CD4-positive, alpha-beta T cell (primary cell): ENCODE measurements around the gene MAST2. TPM values are rescaled to one million over a fixed set of nuclear protein-coding genes. Genes with fewer than 3 reads are reported as not detected.
A peak's percentile ranks its signal among the peaks of the same experiment; 100 is the strongest.

Source experiments
- ATAC-seq: fragments of 200-7000 bp; cut with Tn5 transposase; one replicate; pipeline ENCODE4 v1.10.0; 2022; ENCODE audit warnings: mild to moderate bottlenecking; ENCODE audit not compliant: poor library complexity
- CTCF ChIA-PET: fragments of 350-600 bp; sonication (Branson Sonifier 250); formaldehyde crosslinking; loops from one replicate; lab custom pipeline; 2021; ENCODE audit warnings: antibody characterized with exemption, inconsistent platforms; lab: Charles Lee
- POLR2A ChIA-PET: fragments of 350-600 bp; sonication (Branson Sonifier 250); formaldehyde crosslinking; loops from one replicate; lab custom pipeline; 2021; ENCODE audit warnings: antibody characterized with exemption, inconsistent platforms; lab: Charles Lee
- DNase-seq, 14 experiments: peaks; one replicate each; pipeline ENCODE4 v3.0.0-alpha.2; 2013 to 2020; ENCODE audit warnings: mixed read lengths in 2 of 14
- H3K27ac ChIP-seq, 2 donors: one replicate each; pipeline versions ENCODE4 v1.5.1 to v1.7.0; 2013; ENCODE audit warnings: low read length in 2 of 2, low read depth in 1 of 2, mild to moderate bottlenecking in 1 of 2
- H3K27me3 ChIP-seq, 2 experiments: 1 replicate in 1 of 2; 2 replicates in 1 of 2; pipeline versions ENCODE4 v1.6.1 to v1.7.0; 2013; ENCODE audit warnings: low read length in 2 of 2, control low read depth in 1 of 2, mild to moderate bottlenecking in 1 of 2, moderate library complexity in 1 of 2; ENCODE audit not compliant: insufficient read depth in 2 of 2, control insufficient read depth in 1 of 2
- H3K36me3 ChIP-seq: one replicate; pipeline ENCODE4 v1.6.1; 2013; ENCODE audit warnings: low read length, control low read depth; ENCODE audit not compliant: insufficient read depth
- H3K4me1 ChIP-seq: one replicate; pipeline ENCODE4 v1.6.1; 2013; ENCODE audit warnings: low read length, control low read depth; ENCODE audit not compliant: insufficient read depth
- H3K4me3 ChIP-seq: one replicate; pipeline ENCODE4 v1.5.1; 2013; ENCODE audit warnings: mild to moderate bottlenecking, low read length, moderate library complexity
- H3K9me3 ChIP-seq, 2 experiments: 1 replicate in 1 of 2; 2 replicates in 1 of 2; pipeline versions ENCODE4 v1.6.1 to v1.7.0; 2013; ENCODE audit warnings: low read length in 2 of 2, mild to moderate bottlenecking in 2 of 2, control low read depth in 1 of 2, moderate library complexity in 1 of 2; ENCODE audit not compliant: control insufficient read depth in 1 of 2, insufficient read depth in 1 of 2
- H3K27ac Mint-ChIP-seq: one replicate; pipeline ENCODE4 v1.8.0; 2020; ENCODE audit warnings: mixed read lengths
- H3K27me3 Mint-ChIP-seq: one replicate; pipeline ENCODE4 v1.8.0; 2021; ENCODE audit warnings: mixed read lengths
- H3K36me3 Mint-ChIP-seq: one replicate; pipeline ENCODE4 v1.8.0; 2021; ENCODE audit warnings: low read depth, mixed read lengths
- H3K4me1 Mint-ChIP-seq: one replicate; pipeline ENCODE4 v1.8.0; 2021; ENCODE audit warnings: low read depth, mixed read lengths
- H3K4me3 Mint-ChIP-seq: one replicate; pipeline ENCODE4 v1.8.0; 2020; ENCODE audit warnings: mild to moderate bottlenecking, mixed read lengths
- H3K9me3 Mint-ChIP-seq: one replicate; pipeline ENCODE4 v1.8.0; 2020; ENCODE audit warnings: mixed read lengths
- intact Hi-C, 2 experiments: fragments of 100-400 bp; cut with DNase I in 1 of 2; cut with micrococcal nuclease in 1 of 2; formaldehyde crosslinking; loops; one replicate each; pipeline versions ENCODE4 v1.15.1 to v1.9.0; 2023 to 2025; cut with DNase I, micrococcal nuclease
- total RNA-seq, 174 experiments: library from RNA in 2 of 174; stranded (reverse) in 2 of 174; gene quantifications; one replicate each; pipeline ENCODE4 v1.2.3 and lab custom pipeline; 2021 to 2026
- TF ChIP-seq, protein P1 (sequence below): fragments of 200-600 bp; IDR thresholded peaks from one replicate; pipeline ENCODE4 v1.8.0; 2022; ENCODE audit warnings: antibody characterized with exemption, mild to moderate bottlenecking

The MAST2 gene
- total RNA-seq, 2 experiments from 2014 or later, result 5.7 to 6.5 TPM

- no peaks in the 10 kb centered on the region for H3K4me1 ChIP-seq
- no peaks in the 10 kb centered on the region for H3K27me3 ChIP-seq
- H3K36me3 ChIP-seq, result no peaks in the 10 kb centered on the region
- POLR2A ChIA-PET, result no interaction called here
- no peak overlapping the region for H3K27ac ChIP-seq
- H3K27me3 Mint-ChIP-seq, result no peaks in the 10 kb centered on the region
- TF ChIP-seq, protein P1, sequence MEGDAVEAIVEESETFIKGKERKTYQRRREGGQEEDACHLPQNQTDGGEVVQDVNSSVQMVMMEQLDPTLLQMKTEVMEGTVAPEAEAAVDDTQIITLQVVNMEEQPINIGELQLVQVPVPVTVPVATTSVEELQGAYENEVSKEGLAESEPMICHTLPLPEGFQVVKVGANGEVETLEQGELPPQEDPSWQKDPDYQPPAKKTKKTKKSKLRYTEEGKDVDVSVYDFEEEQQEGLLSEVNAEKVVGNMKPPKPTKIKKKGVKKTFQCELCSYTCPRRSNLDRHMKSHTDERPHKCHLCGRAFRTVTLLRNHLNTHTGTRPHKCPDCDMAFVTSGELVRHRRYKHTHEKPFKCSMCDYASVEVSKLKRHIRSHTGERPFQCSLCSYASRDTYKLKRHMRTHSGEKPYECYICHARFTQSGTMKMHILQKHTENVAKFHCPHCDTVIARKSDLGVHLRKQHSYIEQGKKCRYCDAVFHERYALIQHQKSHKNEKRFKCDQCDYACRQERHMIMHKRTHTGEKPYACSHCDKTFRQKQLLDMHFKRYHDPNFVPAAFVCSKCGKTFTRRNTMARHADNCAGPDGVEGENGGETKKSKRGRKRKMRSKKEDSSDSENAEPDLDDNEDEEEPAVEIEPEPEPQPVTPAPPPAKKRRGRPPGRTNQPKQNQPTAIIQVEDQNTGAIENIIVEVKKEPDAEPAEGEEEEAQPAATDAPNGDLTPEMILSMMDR, result no peak
- no peak overlapping the region for H3K27ac Mint-ChIP-seq
- CTCF ChIA-PET, result no interaction called here
- peak in 1 of 14 experiments; percentile 6 for DNase-seq
- no peak overlapping the region for H3K4me3 Mint-ChIP-seq
- no peaks in the 10 kb centered on the region for H3K36me3 Mint-ChIP-seq
- no peaks in the 10 kb centered on the region for H3K9me3 ChIP-seq
- H3K4me3 ChIP-seq, result no peak overlapping the region
- intact Hi-C loops, result no loop called here
- ATAC-seq, result no peak
- no peaks in the 10 kb centered on the region for H3K9me3 Mint-ChIP-seq
- no peaks in the 10 kb centered on the region for H3K4me1 Mint-ChIP-seq
Observed at GRCh38 chr1:45913183-45913683, 109.8 kb downstream of the MAST2 start.

- Histone ChIP-seq H3K36me3 (no peaks in the 10 kb centered on the region), H3K4me3 (no peak overlapping the region), H3K9me3 (no peaks in the 10 kb centered on the region), H3K27ac (no peak overlapping the region), H3K27me3 (no peaks in the 10 kb centered on the region), H3K4me1 (no peaks in the 10 kb centered on the region)
- Mint-ChIP-seq H3K27me3 (no peaks in the 10 kb centered on the region), H3K4me1 (no peaks in the 10 kb centered on the region), H3K27ac (no peak overlapping the region), H3K4me3 (no peak overlapping the region), H3K9me3 (no peaks in the 10 kb centered on the region), H3K36me3 (no peaks in the 10 kb centered on the region)
- no peak for ATAC-seq
- CTCF ChIA-PET, result no interaction called here
- POLR2A ChIA-PET, result no interaction called here
- TF ChIP-seq, protein P1, result no peak
- intact Hi-C loops, result no loop called here
- no peak for DNase-seq
Observed at GRCh38 chr1:45913731-45914501, 110.5 kb downstream of the MAST2 start.

GRCh38 chr1:45914836-45915235 is 111.4 kb downstream of the MAST2 start:
- ChIA-PET POLR2A (no interaction called here), CTCF (no interaction called here)
- H3K9me3 ChIP-seq, result no peaks in the 10 kb centered on the region
- H3K4me3 Mint-ChIP-seq, result no peak overlapping the region
- no peak overlapping the region for H3K27ac Mint-ChIP-seq
- H3K4me1 Mint-ChIP-seq, result no peaks in the 10 kb centered on the region
- no peak for DNase-seq
- H3K9me3 Mint-ChIP-seq, result no peaks in the 10 kb centered on the region
- H3K4me3 ChIP-seq, result no peak overlapping the region
- TF ChIP-seq, protein P1, result no peak
- H3K36me3 Mint-ChIP-seq, result no peaks in the 10 kb centered on the region
- H3K36me3 ChIP-seq, result no peaks in the 10 kb centered on the region
- H3K27ac ChIP-seq, result no peak overlapping the region
- no peaks in the 10 kb centered on the region for H3K27me3 ChIP-seq
- intact Hi-C loops, result no loop called here
- no peak for ATAC-seq
- no peaks in the 10 kb centered on the region for H3K4me1 ChIP-seq
- H3K27me3 Mint-ChIP-seq, result no peaks in the 10 kb centered on the region
